EL (cell line): ENCODE data around the gene C19orf53.

ENCODE experiments used
- DNase-seq: peaks from one replicate; pipeline ENCODE4 v3.0.0-alpha.2; 2016

Gene C19orf53

DNA sequence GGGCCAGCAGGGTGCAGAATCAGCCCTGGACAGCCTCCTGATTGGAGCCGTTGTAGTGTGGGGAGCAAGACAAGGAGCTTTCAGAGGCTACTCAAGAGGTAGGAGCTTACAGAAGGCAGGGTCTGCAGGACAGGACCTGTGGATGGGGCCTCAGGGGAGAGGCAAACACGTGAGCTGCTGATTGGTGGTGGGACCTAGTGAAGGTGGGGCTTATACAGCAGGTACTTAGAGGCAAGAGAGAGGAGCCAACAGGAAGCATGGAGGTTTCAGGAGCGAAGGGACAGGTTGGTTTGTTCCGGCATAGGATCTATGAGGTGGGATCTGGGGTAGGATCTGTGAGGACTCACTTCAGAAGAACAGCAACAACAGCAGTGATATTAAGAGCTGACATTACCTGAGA lies 53.4 kb downstream of the C19orf53 start:
- no peak for DNase-seq
